ENCODE measurements around the gene CPNE9. TPM values are rescaled to one million over a fixed set of nuclear protein-coding genes. Genes with fewer than 3 reads are reported as not detected.

CPNE9 gene
- polyA plus RNA-seq, 1 experiment, result not detected

DNA sequence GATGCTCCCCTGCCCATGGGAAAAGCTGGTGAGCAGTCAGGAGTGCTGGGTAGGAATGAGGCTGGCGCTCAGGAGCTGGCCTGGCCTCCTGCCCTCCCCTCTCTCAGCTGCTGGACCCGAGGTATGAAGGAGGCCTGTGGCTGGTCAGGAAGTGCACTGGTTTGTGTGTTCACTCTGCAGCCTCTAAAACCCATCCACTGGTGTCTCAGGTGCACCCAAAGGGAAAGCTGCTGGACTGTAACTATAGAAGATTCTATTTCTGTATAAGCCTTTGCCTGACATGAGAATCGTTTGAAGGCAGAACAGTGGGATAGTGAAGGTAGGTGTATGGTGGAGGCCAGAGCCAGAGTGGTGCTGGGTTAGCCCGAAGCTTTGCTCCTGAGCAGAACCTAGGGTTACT, 5.7 kb upstream of the CPNE9 start:
- ChIA-PET POLR2A (no interaction called here), CTCF (interaction anchor here (0.6 kb wide), 1 partner anchor 574 kb away, joined by 4 read pairs; no protein-coding TSS in a partner anchor)
- H3K27ac ChIP-seq (ENCODE audit: low read depth, low read length), result no peak overlapping the region
- TF ChIP-seq CTCF (IDR thresholded peaks at IDR 0.05; ENCODE audit: low read depth, low read length), result no peak
- DNase-seq (ENCODE audit: low read depth, low spot score), result no peak
- no peaks in the 10 kb centered on the region for H3K27me3 ChIP-seq (ENCODE audit: control insufficient read depth, insufficient read depth, low read length)
- H3K9me3 ChIP-seq (ENCODE audit: control insufficient read depth, insufficient read depth, low read length), result no peaks in the 10 kb centered on the region
- H3K4me3 ChIP-seq (ENCODE audit: low read depth, low read length), result no peak overlapping the region

DNA sequence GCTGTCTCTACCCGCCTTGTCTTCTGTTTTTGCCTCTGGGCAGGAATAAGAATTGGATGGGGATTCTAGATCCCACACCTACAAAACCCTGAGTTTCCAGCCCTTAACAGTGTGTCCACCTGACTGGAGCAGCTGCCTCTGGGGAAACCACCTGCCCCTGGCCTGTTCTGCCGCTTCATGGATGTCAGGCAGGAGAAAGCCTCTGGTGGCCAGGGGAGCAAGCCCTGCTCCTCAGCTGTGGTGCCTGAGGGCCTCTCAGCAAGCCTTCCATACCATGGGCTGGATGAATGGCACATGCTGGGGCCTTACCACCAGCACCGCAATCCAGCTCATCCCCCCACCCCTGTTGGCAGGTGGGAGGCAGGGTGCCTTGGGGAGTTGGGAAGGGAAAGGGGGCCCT, 5.3 kb upstream of the CPNE9 start:
- no peaks in the 10 kb centered on the region for H3K9me3 ChIP-seq (ENCODE audit: control insufficient read depth, insufficient read depth, low read length)
- no peak for TF ChIP-seq CTCF (IDR thresholded peaks at IDR 0.05; ENCODE audit: low read depth, low read length)
- ChIA-PET CTCF (interaction anchor here (0.6 kb wide), 1 partner anchor 574 kb away, joined by 4 read pairs; no protein-coding TSS in a partner anchor), POLR2A (no interaction called here)
- DNase-seq (ENCODE audit: low read depth, low spot score), result no peak
- no peaks in the 10 kb centered on the region for H3K27me3 ChIP-seq (ENCODE audit: control insufficient read depth, insufficient read depth, low read length)
- no peak overlapping the region for H3K27ac ChIP-seq (ENCODE audit: low read depth, low read length)
- no peak overlapping the region for H3K4me3 ChIP-seq (ENCODE audit: low read depth, low read length)

- Histone ChIP-seq H3K4me3 (ENCODE audit: low read depth, low read length) (no peak overlapping the region), H3K27me3 (ENCODE audit: control insufficient read depth, insufficient read depth, low read length) (peaks cover 14% of the 10 kb centered on the region), H3K9me3 (ENCODE audit: control insufficient read depth, insufficient read depth, low read length) (no peaks in the 10 kb centered on the region; the same call in 1 of the 2 replicates), H3K27ac (ENCODE audit: low read depth, low read length) (no peak overlapping the region)
- ChIA-PET POLR2A (no interaction called here), CTCF (no interaction called here)
- no peak for TF ChIP-seq CTCF (IDR thresholded peaks at IDR 0.05; ENCODE audit: low read depth, low read length)
- no peak for DNase-seq (ENCODE audit: low read depth, low spot score)
These were observed 3.1 kb upstream of the CPNE9 start for GRCh38 chr3:9700536-9700935.

DNA sequence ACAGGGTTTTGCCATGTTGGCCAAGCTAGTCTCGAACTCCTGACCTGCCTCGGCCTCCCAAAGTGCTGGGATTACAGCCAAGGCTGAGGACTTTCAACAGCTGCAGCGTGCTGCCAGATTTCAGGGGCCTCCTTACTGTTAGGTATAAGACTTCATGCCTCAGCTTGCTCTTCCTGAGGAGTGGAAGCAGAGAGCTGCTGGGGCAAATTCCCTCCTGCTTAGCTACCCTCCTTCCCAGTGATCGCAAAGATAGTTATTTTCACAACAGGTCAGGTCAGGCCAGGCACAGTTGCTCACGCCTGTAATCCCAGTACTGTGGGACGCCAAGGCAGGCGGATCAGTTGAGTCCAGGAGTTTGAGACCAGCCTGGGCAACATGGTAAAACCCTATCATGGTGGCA, 2.6 kb upstream of the CPNE9 start:
- ChIA-PET POLR2A (interaction anchor here (0.6 kb wide), 1 partner anchor 620 kb away, joined by 5 read pairs; no protein-coding TSS in a partner anchor), CTCF (no interaction called here)
- Histone ChIP-seq H3K9me3 (ENCODE audit: control insufficient read depth, insufficient read depth, low read length) (no peaks in the 10 kb centered on the region; the same call in 1 of the 2 replicates), H3K27ac (ENCODE audit: low read depth, low read length) (no peak overlapping the region), H3K27me3 (ENCODE audit: control insufficient read depth, insufficient read depth, low read length) (peaks cover 18% of the 10 kb centered on the region), H3K4me3 (ENCODE audit: low read depth, low read length) (no peak overlapping the region)
- TF ChIP-seq CTCF (IDR thresholded peaks at IDR 0.05; ENCODE audit: low read depth, low read length), result no peak
- no peak for DNase-seq (ENCODE audit: low read depth, low spot score)

- POLR2A ChIA-PET, result no interaction called here
These were observed 1.9 kb upstream of the CPNE9 start for GRCh38 chr3:9701711-9702110.

More at GRCh38 chr3:9701711-9702110, 1.9 kb upstream of the CPNE9 start:
- H3K9me3 ChIP-seq (ENCODE audit: control insufficient read depth, insufficient read depth, low read length), result no peaks in the 10 kb centered on the region; the same call in 1 of the 2 replicates
- TF ChIP-seq CTCF (IDR thresholded peaks at IDR 0.05; ENCODE audit: low read depth, low read length), result no peak
- peaks cover 18% of the 10 kb centered on the region for H3K27me3 ChIP-seq (ENCODE audit: control insufficient read depth, insufficient read depth, low read length)
- no peak overlapping the region for H3K4me3 ChIP-seq (ENCODE audit: low read depth, low read length)
- CTCF ChIA-PET, result no interaction called here
- H3K27ac ChIP-seq (ENCODE audit: low read depth, low read length), result no peak overlapping the region
- DNase-seq (ENCODE audit: low read depth, low spot score), result no peak
